CD4-positive, alpha-beta T cell treated with Interleukin-6 for 4 hours (primary cell): Measurements from ENCODE around the gene PRRG1.
"Not testable (repeated sequence)": the region's sequence is repeated elsewhere in the genome, so short reads cannot be mapped to it uniquely, and the experiment has no call there.

Experiments used
- DNase-seq: peaks from one replicate; pipeline ENCODE4 v3.0.0-alpha.2; 2020; ENCODE audit warnings: mixed read lengths

The PRRG1 gene

GRCh38 chrX:37349221-37350033, at the start of gene PRRG1:
Gene PRRG1, plus strand, starts transcription at chrX:37349364. Its CDS starts 56,886 bp downstream, at chrX:37406250.
- DNase-seq, result no peak

GRCh38 chrX:37302569-37302968, 46.6 kb upstream of the PRRG1 start:
- DNase-seq, result no peak

- not testable (repeated sequence) for DNase-seq
Observed at GRCh38 chrX:37305238-37305637, 43.9 kb upstream of the PRRG1 start.

- no peak for DNase-seq
Observed at GRCh38 chrX:37314531-37314930, 34.6 kb upstream of the PRRG1 start.

- no peak for DNase-seq
Observed at GRCh38 chrX:37315511-37316248, 33.5 kb upstream of the PRRG1 start.

- no peak for DNase-seq
Observed at GRCh38 chrX:37320541-37321203, 28.5 kb upstream of the PRRG1 start.

- DNase-seq, result no peak
Observed at GRCh38 chrX:37330642-37331041, 18.5 kb upstream of the PRRG1 start.

- DNase-seq, result no peak
Observed at GRCh38 chrX:37331546-37331945, 17.6 kb upstream of the PRRG1 start.

GRCh38 chrX:37332055-37332454, 17.1 kb upstream of the PRRG1 start:
- no peak for DNase-seq

GRCh38 chrX:37332987-37333658, 16.0 kb upstream of the PRRG1 start:
- no peak for DNase-seq

- no peak for DNase-seq
Observed at GRCh38 chrX:37347420-37347819, 1.7 kb upstream of the PRRG1 start.

GRCh38 chrX:37348231-37348970, 763 bp upstream of the PRRG1 start:
- no peak for DNase-seq

- no peak for DNase-seq
Observed at GRCh38 chrX:37348971-37349220, 268 bp upstream of the PRRG1 start.

GRCh38 chrX:37350034-37350365, 836 bp downstream of the PRRG1 start:
- no peak for DNase-seq

GRCh38 chrX:37353646-37354045, 4.5 kb downstream of the PRRG1 start:
- no peak for DNase-seq

- DNase-seq, result no peak
Observed at GRCh38 chrX:37357436-37357835, 8.3 kb downstream of the PRRG1 start.

GRCh38 chrX:37361596-37361995, 12.4 kb downstream of the PRRG1 start:
- DNase-seq, result no peak

- DNase-seq, result no peak
Observed at GRCh38 chrX:37364666-37365065, 15.5 kb downstream of the PRRG1 start.

- no peak for DNase-seq
Observed at GRCh38 chrX:37367946-37368345, 18.8 kb downstream of the PRRG1 start.

- no peak for DNase-seq
Observed at GRCh38 chrX:37370499-37371141, 21.5 kb downstream of the PRRG1 start.

- DNase-seq, result no peak
Observed at GRCh38 chrX:37371578-37371991, 22.4 kb downstream of the PRRG1 start.

GRCh38 chrX:37378404-37378803, 29.2 kb downstream of the PRRG1 start:
- DNase-seq, result no peak
